HCT116 (cell line): ENCODE results near the gene SLC25A21. TPM values are rescaled to one million over a fixed set of nuclear protein-coding genes. Genes with fewer than 3 reads are reported as not detected.

Experiments used
- ATAC-seq: fragments of 200-7000 bp; cut with Tn5 transposase; 2 replicates; pipeline ENCODE4 v1.9.1; 2020; ENCODE audit warnings: mild to moderate bottlenecking, moderate library complexity
- BruUV-seq: library from RNA; stranded (reverse); fragments of 400-500 nt; replicated peaks from 2 replicates; lab custom pipeline; 2021; lab: Mats Ljungman, UMichigan
- CTCF ChIA-PET: fragments of 300-600 bp; sonication (Branson Sonifier 250); formaldehyde crosslinking; loops from one replicate; lab custom pipeline; 2021; ENCODE audit warnings: antibody characterized with exemption; lab: Charles Lee
- POLR2A ChIA-PET: fragments of 300-600, 350-600 bp; sonication (Branson Sonifier 250); formaldehyde crosslinking; loops from one replicate; lab custom pipeline; 2021; ENCODE audit warnings: antibody characterized with exemption; lab: Charles Lee
- RAD21 ChIA-PET, 2 experiments: fragments of 300-600 bp; sonication (Branson Sonifier 250); formaldehyde crosslinking; loops; one replicate each; lab custom pipeline; 2023; ENCODE audit warnings: low total read pairs in 2 of 2; ENCODE audit not compliant: uncharacterized antibody in 2 of 2, unreplicated experiment in 2 of 2, low non-redundant PET in 1 of 2; lab: Charles Lee
- DNase-seq: peaks from one replicate; pipeline ENCODE4 v3.0.0-alpha.2; 2010; ENCODE audit warnings: low read depth, low spot score
- H2AFZ ChIP-seq: fragments of 200-600 bp; shearing (Covaris generic), sonication (generic); 2 replicates; pipeline ENCODE4 v1.6.1; 2017; ENCODE audit warnings: low read depth, mixed run types, mixed read lengths, antibody characterized with exemption, low read length; ENCODE audit not compliant: poor library complexity, severe bottlenecking
- H3K27ac ChIP-seq: 2 replicates; pipeline ENCODE4 v1.5.1; 2012; ENCODE audit warnings: low read depth, low read length
- H3K27me3 ChIP-seq: fragments of 200-600 bp; sonication (generic); 2 replicates; pipeline ENCODE4 v1.6.1; 2016; ENCODE audit warnings: mixed run types, low read length, mixed read lengths; ENCODE audit not compliant: insufficient read depth
- H3K36me3 ChIP-seq, 2 experiments: fragments of 200-500 bp in 1 of 2; fragments of 200-600 bp in 1 of 2; sonication (Bioruptor generic) in 1 of 2; sonication (generic) in 1 of 2; 2 replicates each; pipeline versions ENCODE4 v1.5.1 to v1.6.1; 2014 to 2016; ENCODE audit warnings: low read length in 2 of 2, inconsistent platforms in 1 of 2, mixed read lengths in 1 of 2, mixed run types in 1 of 2; ENCODE audit not compliant: insufficient read depth in 2 of 2, control insufficient read depth in 1 of 2
- H3K4me1 ChIP-seq, 2 experiments: fragments of 200-600 bp in 1 of 2; sonication (generic) in 1 of 2; 2 replicates each; pipeline versions ENCODE4 v1.5.1 to v1.6.1; 2012 to 2017; ENCODE audit warnings: low read length in 2 of 2, inconsistent platforms in 1 of 2, mild to moderate bottlenecking in 1 of 2, mixed read lengths in 1 of 2, mixed run types in 1 of 2, moderate library complexity in 1 of 2; ENCODE audit not compliant: insufficient read depth in 2 of 2, control insufficient read depth in 1 of 2
- H3K4me2 ChIP-seq: fragments of 200-600 bp; sonication (generic); 2 replicates; pipeline ENCODE4 v1.6.1; 2017; ENCODE audit warnings: mixed run types, low read length, mixed read lengths
- H3K4me3 ChIP-seq, 2 experiments: fragments of 200-600 bp in 1 of 2; sonication (generic) in 1 of 2; replicated peaks in 1 of 2; 2 replicates each; pipeline ENCODE4 v1.5.1; 2011 to 2016; ENCODE audit warnings: low read length in 2 of 2, control low read depth in 1 of 2, low read depth in 1 of 2, mild to moderate bottlenecking in 1 of 2, mixed read lengths in 1 of 2, mixed run types in 1 of 2
- H3K79me2 ChIP-seq: fragments of 200-600 bp; sonication (generic); 2 replicates; pipeline ENCODE4 v1.6.1; 2017; ENCODE audit warnings: mild to moderate bottlenecking, mixed run types, low read length, moderate library complexity, mixed read lengths; ENCODE audit not compliant: insufficient read depth
- H3K9ac ChIP-seq: fragments of 200-600 bp; sonication (generic); 2 replicates; pipeline ENCODE4 v1.6.1; 2016; ENCODE audit warnings: low read length, mixed read lengths
- H3K9me2 ChIP-seq: fragments of 200-600 bp; sonication (generic), shearing (Covaris generic); 2 replicates; pipeline ENCODE4 v1.6.1; 2017; ENCODE audit warnings: mixed run types, mild to moderate bottlenecking, moderate library complexity; ENCODE audit not compliant: insufficient read depth
- H3K9me3 ChIP-seq, 2 experiments: fragments of 200-500 bp in 1 of 2; fragments of 200-600 bp in 1 of 2; sonication (Bioruptor generic) in 1 of 2; sonication (generic) in 1 of 2; 2 replicates each; pipeline ENCODE4 v1.6.1; 2014 to 2017; ENCODE audit warnings: low read length in 2 of 2, mixed read lengths in 2 of 2, inconsistent platforms in 1 of 2, low read depth in 1 of 2, mild to moderate bottlenecking in 1 of 2, mixed run types in 1 of 2, moderate library complexity in 1 of 2; ENCODE audit not compliant: control insufficient read depth in 1 of 2, insufficient read depth in 1 of 2
- H4K20me1 ChIP-seq: fragments of 200-600 bp; sonication (generic), shearing (Covaris generic); 2 replicates; pipeline ENCODE4 v1.6.1; 2017; ENCODE audit warnings: mixed run types, mild to moderate bottlenecking, moderate library complexity; ENCODE audit not compliant: insufficient read depth
- CBX3 ChIP-seq: IDR thresholded peaks from 2 replicates; pipeline ENCODE4 v1.6.1; 2012; ENCODE audit warnings: low read depth
- CEBPB ChIP-seq: IDR thresholded peaks from 2 replicates; pipeline ENCODE4 v1.6.1; 2012; ENCODE audit warnings: low read depth
- ELF1 ChIP-seq: IDR thresholded peaks from 2 replicates; pipeline ENCODE4 v1.6.1; 2012; ENCODE audit warnings: low read depth, borderline replicate concordance
- EZH2 ChIP-seq: fragments of 200-600 bp; sonication (generic); IDR thresholded peaks from 2 replicates; pipeline ENCODE4 v1.6.1; 2017; ENCODE audit warnings: antibody characterized with exemption, mixed run types
- FOSL1 ChIP-seq: IDR thresholded peaks from 2 replicates; pipeline ENCODE4 v1.6.1; 2012; ENCODE audit warnings: low read depth
- POLR2AphosphoS5 ChIP-seq: IDR thresholded peaks from 2 replicates; pipeline ENCODE4 v1.6.1; 2011; ENCODE audit warnings: mild to moderate bottlenecking, low read depth, low read length, moderate library complexity
- RAD21 ChIP-seq: IDR thresholded peaks from 2 replicates; pipeline ENCODE4 v1.6.1; 2012; ENCODE audit warnings: low read depth, mild to moderate bottlenecking
- REST ChIP-seq: IDR thresholded peaks from 2 replicates; pipeline ENCODE4 v1.6.1; 2012; ENCODE audit warnings: low read depth
- SIN3A ChIP-seq: IDR thresholded peaks from 2 replicates; pipeline ENCODE4 v1.6.1; 2012; ENCODE audit warnings: low read depth
- SP1 ChIP-seq: IDR thresholded peaks from 2 replicates; pipeline ENCODE4 v1.6.1; 2012; ENCODE audit warnings: low read depth
- YY1 ChIP-seq: IDR thresholded peaks from 2 replicates; pipeline ENCODE4 v1.6.1; 2011; ENCODE audit warnings: low read length, low read depth, moderate library complexity, mild to moderate bottlenecking; ENCODE audit not compliant: insufficient replicate concordance; ENCODE audit errors: extremely low read depth
- ZBTB33 ChIP-seq: IDR thresholded peaks from 2 replicates; pipeline ENCODE4 v1.6.1; 2011; ENCODE audit warnings: mild to moderate bottlenecking, low read length, moderate library complexity; ENCODE audit not compliant: insufficient replicate concordance; ENCODE audit errors: extremely low read depth
- ZFX ChIP-seq: fragments of 450-650 bp; IDR thresholded peaks from 2 replicates; pipeline ENCODE4 v1.6.1; 2017
- intact Hi-C: fragments of 100-400 bp; cut with micrococcal nuclease; formaldehyde crosslinking; loops from 2 replicates; pipeline ENCODE4 v1.10.0; 2022
- total RNA-seq: library from RNA; stranded (reverse); gene quantifications from one replicate; pipeline ENCODE4 v1.2.1, GENCODE V29; 2021; ENCODE audit not compliant: unreplicated experiment
- TF ChIP-seq, protein P1 (sequence below), 3 experiments: fragments of 200-600 bp in 1 of 3; sonication (generic) in 1 of 3; IDR thresholded peaks in 2 of 3; conservative IDR thresholded peaks in 1 of 3; 2 replicates each; pipeline ENCODE4 v1.5.1; 2012 to 2017; ENCODE audit warnings: low read depth in 2 of 3, low read length in 2 of 3, antibody characterized with exemption in 1 of 3, borderline replicate concordance in 1 of 3, control low read depth in 1 of 3, mild to moderate bottlenecking in 1 of 3, mixed read lengths in 1 of 3, mixed run types in 1 of 3, moderate library complexity in 1 of 3; ENCODE audit not compliant: insufficient read depth in 1 of 3

The SLC25A21 gene
- total RNA-seq, 1 experiment from 2014 or later = 3.5 TPM

DNA sequence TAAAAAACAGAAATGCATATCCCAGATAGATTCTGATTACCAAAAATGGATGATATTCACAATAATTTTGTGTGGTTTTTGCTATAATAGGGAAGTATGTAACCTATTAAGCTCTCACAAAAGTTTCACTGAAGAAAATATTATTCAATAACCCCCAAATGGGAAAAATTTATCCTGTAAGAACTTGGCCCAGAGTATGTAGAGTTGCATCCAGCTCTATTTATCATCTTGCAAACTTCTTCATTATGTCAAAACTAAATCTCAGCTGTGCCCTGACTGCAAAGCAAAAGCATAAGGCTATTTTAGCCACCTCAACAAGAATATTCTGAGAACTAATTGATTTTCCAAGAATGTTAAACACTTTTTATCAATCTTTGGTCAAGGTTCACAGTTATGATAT is 311.6 kb downstream of the SLC25A21 start:
- Histone ChIP-seq H3K4me2 (no peak overlapping the region), H3K36me3 (no peaks in the 10 kb centered on the region), H3K79me2 (no peaks in the 10 kb centered on the region), H3K27me3 (no peaks in the 10 kb centered on the region), H3K9me2 (no peaks in the 10 kb centered on the region), H3K9ac (no peak overlapping the region), H3K9me3 (no peaks in the 10 kb centered on the region), H3K4me3 (no peak overlapping the region), H2AFZ (no peak overlapping the region), H3K27ac (no peak overlapping the region), H3K4me1 (no peaks in the 10 kb centered on the region), H4K20me1 (no peaks in the 10 kb centered on the region)
- no peak for ATAC-seq
- no TSS peak for BruUV-seq
- TF ChIP-seq FOSL1 (no peak), REST (no peak), ZBTB33 (no peak), CBX3 (no peak), SP1 (no peak), CEBPB (no peak), SIN3A (no peak), EZH2 (no peak), POLR2AphosphoS5 (no peak), ELF1 (no peak), RAD21 (no peak), ZFX (no peak), YY1 (no peak)
- TF ChIP-seq, protein P1, sequence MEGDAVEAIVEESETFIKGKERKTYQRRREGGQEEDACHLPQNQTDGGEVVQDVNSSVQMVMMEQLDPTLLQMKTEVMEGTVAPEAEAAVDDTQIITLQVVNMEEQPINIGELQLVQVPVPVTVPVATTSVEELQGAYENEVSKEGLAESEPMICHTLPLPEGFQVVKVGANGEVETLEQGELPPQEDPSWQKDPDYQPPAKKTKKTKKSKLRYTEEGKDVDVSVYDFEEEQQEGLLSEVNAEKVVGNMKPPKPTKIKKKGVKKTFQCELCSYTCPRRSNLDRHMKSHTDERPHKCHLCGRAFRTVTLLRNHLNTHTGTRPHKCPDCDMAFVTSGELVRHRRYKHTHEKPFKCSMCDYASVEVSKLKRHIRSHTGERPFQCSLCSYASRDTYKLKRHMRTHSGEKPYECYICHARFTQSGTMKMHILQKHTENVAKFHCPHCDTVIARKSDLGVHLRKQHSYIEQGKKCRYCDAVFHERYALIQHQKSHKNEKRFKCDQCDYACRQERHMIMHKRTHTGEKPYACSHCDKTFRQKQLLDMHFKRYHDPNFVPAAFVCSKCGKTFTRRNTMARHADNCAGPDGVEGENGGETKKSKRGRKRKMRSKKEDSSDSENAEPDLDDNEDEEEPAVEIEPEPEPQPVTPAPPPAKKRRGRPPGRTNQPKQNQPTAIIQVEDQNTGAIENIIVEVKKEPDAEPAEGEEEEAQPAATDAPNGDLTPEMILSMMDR (IDR thresholded peaks at IDR 0.05 in 2 of 3, conservative IDR thresholded peaks at IDR 0.05 in 1 of 3; ENCODE audit: borderline replicate concordance in 1 of 3, insufficient read depth in 1 of 3, low read depth in 2 of 3, low read length in 2 of 3) = no peak
- ChIA-PET RAD21 (no interaction called here), CTCF (no interaction called here), POLR2A (no interaction called here)
- DNase-seq = no peak
- intact Hi-C loops = no loop called here
